Measurements from ENCODE around the gene MAGEA10.

GRCh38 chrX:152165033-152165743 lies 26.8 kb upstream of the MAGEA10 start:
- TF ChIP-seq CTCF (IDR thresholded peaks at IDR 0.05; ENCODE audit: poor library complexity) = no peak
- no peak for TF ChIP-seq EZH2 (IDR thresholded peaks at IDR 0.05; ENCODE audit: borderline replicate concordance)
